K562 (cell line): ENCODE data around the gene MEGF11. TPM values are rescaled to one million over a fixed set of nuclear protein-coding genes. Genes with fewer than 3 reads are reported as not detected.

Experiments used
- ATAC-seq: fragments of 200-7000 bp; cut with Tn5 transposase; 3 replicates; pipeline ENCODE4 v1.9.1; 2020; ENCODE audit warnings: moderate library complexity
- BruUV-seq: library from RNA; stranded (reverse); fragments of 400-500 nt; replicated peaks from 2 replicates; lab custom pipeline; 2021; lab: Mats Ljungman, UMichigan
- CTCF ChIA-PET: fragments of 300-600 bp; formaldehyde crosslinking; extraction: SDS; loops from one replicate; lab custom pipeline; 2021; ENCODE audit warnings: low intra/inter-chr PET ratio; lab: Yijun Ruan, JAX
- POLR2A ChIA-PET: fragments of 300-600, 350-650 bp; sonication (Branson Sonifier 250); formaldehyde crosslinking; extraction: SDS; loops from one replicate; lab custom pipeline; 2021; ENCODE audit warnings: antibody characterized with exemption, inconsistent platforms; lab: Yijun Ruan, JAX
- DNase-seq, 4 experiments: peaks; one replicate each; pipeline versions ENCODE4 v3.0.0 to v3.0.0-alpha.2; 2011 to 2018; ENCODE audit warnings: low spot score in 3 of 4, mixed read lengths in 3 of 4; ENCODE audit errors: extremely low read depth in 1 of 4
- FAIRE-seq: peaks from 2 replicates; lab custom pipeline; 2011; peaks lifted over from hg19 to GRCh38; lab: Jason Lieb, UNC
- H2AFZ ChIP-seq: 2 replicates; pipeline ENCODE4 v1.6.0; 2011; ENCODE audit warnings: low read depth, low read length, control low read depth, inconsistent platforms
- H3K27ac ChIP-seq: fragments of 200-600 bp; 3 replicates; pipeline ENCODE4 v1.8.0; 2011; ENCODE audit warnings: low read depth, mild to moderate bottlenecking, control low read depth, inconsistent platforms, low read length, moderate library complexity, mixed read lengths; ENCODE audit errors: extremely low read depth
- H3K27me3 ChIP-seq, 2 experiments: fragments of 300-600 bp in 1 of 2; 2 replicates in 1 of 2; 3 replicates in 1 of 2; pipeline versions ENCODE4 v1.6.0 to v1.8.0; 2011; ENCODE audit warnings: inconsistent platforms in 2 of 2, low read length in 2 of 2, mild to moderate bottlenecking in 1 of 2, mixed read lengths in 1 of 2, moderate library complexity in 1 of 2; ENCODE audit not compliant: control insufficient read depth in 2 of 2, insufficient read depth in 2 of 2
- H3K36me3 ChIP-seq: fragments of 300-600 bp; 3 replicates; pipeline ENCODE4 v1.8.0; 2011; ENCODE audit warnings: mild to moderate bottlenecking, low read length, inconsistent platforms; ENCODE audit not compliant: control insufficient read depth, insufficient read depth
- H3K4me1 ChIP-seq, 2 experiments: fragments of 200-600 bp in 1 of 2; replicated peaks in 1 of 2; 2 replicates in 1 of 2; 3 replicates in 1 of 2; pipeline versions ENCODE4 v1.5.1 to v1.8.0; 2011; ENCODE audit warnings: inconsistent platforms in 2 of 2, low read length in 2 of 2, mild to moderate bottlenecking in 1 of 2, mixed read lengths in 1 of 2, moderate library complexity in 1 of 2; ENCODE audit not compliant: control insufficient read depth in 2 of 2, insufficient read depth in 2 of 2
- H3K4me2 ChIP-seq: 2 replicates; pipeline ENCODE4 v1.6.1; 2011; ENCODE audit warnings: low read length, control low read depth, inconsistent platforms, mixed read lengths; ENCODE audit not compliant: insufficient read depth
- H3K4me3 ChIP-seq: fragments of 200-600 bp; sonication (generic), shearing (Covaris generic); 2 replicates; pipeline ENCODE4 v1.5.1; 2016; ENCODE audit warnings: control low read depth, inconsistent platforms
- H3K79me2 ChIP-seq: fragments of 200-600 bp; 3 replicates; pipeline ENCODE4 v1.8.0; 2011; ENCODE audit warnings: low read length, inconsistent platforms; ENCODE audit not compliant: control insufficient read depth, insufficient read depth
- H3K9ac ChIP-seq, 2 experiments: 2 replicates each; pipeline versions ENCODE4 v1.6.0 to v1.6.1; 2011; ENCODE audit warnings: low read depth in 2 of 2, low read length in 2 of 2, control low read depth in 1 of 2, inconsistent platforms in 1 of 2, mild to moderate bottlenecking in 1 of 2, mixed read lengths in 1 of 2; ENCODE audit not compliant: insufficient read depth in 1 of 2
- H3K9me1 ChIP-seq: one replicate; pipeline ENCODE4 v1.6.0; 2011; ENCODE audit warnings: inconsistent platforms, mild to moderate bottlenecking, low read length, moderate library complexity; ENCODE audit not compliant: control insufficient read depth, insufficient read depth
- H3K9me3 ChIP-seq: replicated peaks from 2 replicates; pipeline ENCODE4 v1.5.1; 2011; ENCODE audit warnings: low read depth, low read length, inconsistent platforms; ENCODE audit not compliant: control insufficient read depth, insufficient read depth
- H4K20me1 ChIP-seq: replicated peaks from 2 replicates; pipeline ENCODE4 v1.6.1; 2011; ENCODE audit warnings: low read length, inconsistent platforms, mixed read lengths; ENCODE audit not compliant: control insufficient read depth, insufficient read depth
- C11orf30 ChIP-seq: fragments of 450-650 bp; IDR thresholded peaks from 2 replicates; pipeline ENCODE4 v1.6.1; 2016; ENCODE audit warnings: low read depth, mild to moderate bottlenecking
- HMG20A ChIP-seq: fragments of 450-650 bp; formaldehyde crosslinking; conservative IDR thresholded peaks from 2 replicates; pipeline ENCODE4 v1.4.0; 2020; ENCODE audit warnings: mild to moderate bottlenecking, mixed read lengths
- MAFF ChIP-seq: IDR thresholded peaks from 2 replicates; pipeline ENCODE4 v1.6.1; 2012; ENCODE audit warnings: low read length, improper control_type of control experiment
- MAFG ChIP-seq: fragments of 450-650 bp; conservative IDR thresholded peaks from 2 replicates; pipeline ENCODE4 v1.6.1; 2016; ENCODE audit warnings: missing genetic modification characterization, missing compliant biosample characterization
- MAFK ChIP-seq: IDR thresholded peaks from 2 replicates; pipeline ENCODE4 v1.6.1; 2011; ENCODE audit warnings: low read length, improper control_type of control experiment
- MCM5 ChIP-seq: fragments of 450-650 bp; IDR thresholded peaks from 2 replicates; pipeline ENCODE4 v1.6.1; 2016; ENCODE audit warnings: low read depth
- NFE2L1 ChIP-seq: fragments of 450-650 bp; IDR thresholded peaks from 2 replicates; pipeline ENCODE4 v1.6.1; 2016; ENCODE audit warnings: missing genetic modification characterization, low read depth, mild to moderate bottlenecking, missing compliant biosample characterization, moderate library complexity, borderline replicate concordance
- NFXL1 ChIP-seq: fragments of 450-650 bp; formaldehyde crosslinking; IDR thresholded peaks from 2 replicates; pipeline ENCODE4 v1.4.0; 2021; ENCODE audit warnings: mild to moderate bottlenecking
- RAD21 ChIP-seq, 2 experiments: fragments of 250-450 bp in 1 of 2; fragments of 450-650 bp in 1 of 2; sonication (Bioruptor Pico) in 1 of 2; formaldehyde crosslinking in 1 of 2; IDR thresholded peaks in 1 of 2; conservative IDR thresholded peaks in 1 of 2; 2 replicates each; pipeline versions ENCODE4 v1.4.0 to v1.8.0; 2020 to 2022; ENCODE audit warnings: mild to moderate bottlenecking in 2 of 2, moderate library complexity in 1 of 2
- RFX1 ChIP-seq: fragments of 450-650 bp; IDR thresholded peaks from 2 replicates; pipeline ENCODE4 v1.6.1; 2016; ENCODE audit warnings: mild to moderate bottlenecking, moderate library complexity
- RNF2 ChIP-seq: sonication (generic); IDR thresholded peaks from 2 replicates; pipeline ENCODE4 v1.6.1; 2016
- SRSF7 ChIP-seq: fragments of 200-400 bp; formaldehyde crosslinking; optimal IDR thresholded peaks from 2 replicates; pipeline ENCODE3; 2017; ENCODE audit warnings: mild to moderate bottlenecking, low read depth, low read length
- ZNF239 ChIP-seq: fragments of 250-450 bp; sonication (Bioruptor Pico); IDR thresholded peaks from 2 replicates; pipeline ENCODE4 v1.4.0; 2020; ENCODE audit warnings: mild to moderate bottlenecking
- ZNF263 ChIP-seq: sonication (generic); formaldehyde crosslinking; IDR thresholded peaks from 2 replicates; pipeline ENCODE4 v1.8.0; 2022; ENCODE audit warnings: mild to moderate bottlenecking, missing genetic modification reagents, borderline replicate concordance
- ZNF316 ChIP-seq: fragments of 450-650 bp; IDR thresholded peaks from 2 replicates; pipeline ENCODE4 v1.6.1; 2016
- ZNF551 ChIP-seq: fragments of 250-450 bp; sonication (Bioruptor Pico); IDR thresholded peaks from 2 replicates; pipeline ENCODE4 v1.5.0; 2021; ENCODE audit warnings: mild to moderate bottlenecking, moderate library complexity
- WGBS: fragments of 100-300 bp; shearing (Covaris generic); methylation state at CpG from one replicate; pipeline ENCODE4 v1.1.6; 2016; ENCODE audit warnings: low coverage, mixed read lengths; ENCODE audit not compliant: insufficient coverage; ENCODE audit errors: missing lambda C conversion rate; 5-methylcytosine and 5-hydroxymethylcytosine counted together
- in situ Hi-C: fragments of 300-500 bp; cut with MboI; formaldehyde crosslinking; loops from 4 replicates; pipeline ENCODE4 v1.15.0; 2018; ENCODE audit warnings: inconsistent platforms, mixed read lengths
- intact Hi-C: fragments of 100-400 bp; cut with micrococcal nuclease; formaldehyde crosslinking; loops from 2 replicates; pipeline ENCODE4 v1.14.2; 2022
- polyA plus RNA-seq, 8 experiments: library from polyadenylated mRNA; depleted of rRNA in 4 of 8; stranded (reverse) in 5 of 8; unstranded in 3 of 8; fragments of >200 nt; fragmentation: Nextera tagmentation in 2 of 8; fragmentation: Illumina TruSeq in 1 of 8; extraction: Ambion mirVana in 2 of 8; extraction: Trizol in 1 of 8; gene quantifications; 2 replicates each; pipeline versions ENCODE4 v1.2.1 to v1.2.3, GENCODE V29; 2011 to 2014; ENCODE audit warnings: inconsistent platforms in 1 of 8, missing spikeins in 1 of 8
- total RNA-seq, 7 experiments: library from RNA; depleted of rRNA in 6 of 7; stranded (reverse); fragments of >200 nt in 6 of 7; fragmentation: Illumina TruSeq in 2 of 7; extraction: Trizol in 2 of 7; gene quantifications; 2 replicates each; pipeline versions ENCODE4 v1.2.1 to v1.2.3, GENCODE V29; 2011 to 2021; ENCODE audit warnings: low replicate concordance in 1 of 7
- TF ChIP-seq, protein P1 (sequence below): fragments of 450-650 bp; IDR thresholded peaks from 2 replicates; pipeline ENCODE4 v1.6.1; 2016; ENCODE audit warnings: antibody characterized with exemption
- TF ChIP-seq, protein P2 (sequence below): sonication (generic); formaldehyde crosslinking; IDR thresholded peaks from 2 replicates; pipeline ENCODE4 v1.8.0; 2022; ENCODE audit warnings: missing genetic modification reagents, mild to moderate bottlenecking, borderline replicate concordance

MEGF11 gene
- total and polyA plus RNA-seq, 9 of the 15 experiments (the other 6 are each of a cell fraction or from before 2014, with no cell fraction given) = 0.06 to 0.23 (median 0.20) TPM; not detected in 6

DNA sequence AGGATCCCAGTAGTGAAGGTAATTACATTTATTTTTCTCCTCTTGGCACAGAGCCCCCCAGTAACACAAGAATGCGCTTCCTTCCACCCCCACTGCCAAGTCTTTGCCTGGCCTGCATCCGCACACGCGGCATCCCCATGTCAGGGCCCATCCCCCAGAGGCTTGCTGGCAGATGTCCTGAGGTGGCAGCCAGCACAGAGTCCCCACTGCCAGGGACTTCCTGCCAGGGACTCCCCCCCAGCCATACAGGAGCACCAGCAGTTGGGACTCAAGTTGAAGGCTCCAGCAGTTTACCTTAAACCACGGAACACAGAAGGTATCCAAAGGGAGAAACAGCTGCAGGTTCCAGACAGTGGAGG, 41.0 kb downstream of the MEGF11 start (continued):
- TF ChIP-seq MAFK = no peak

DNA sequence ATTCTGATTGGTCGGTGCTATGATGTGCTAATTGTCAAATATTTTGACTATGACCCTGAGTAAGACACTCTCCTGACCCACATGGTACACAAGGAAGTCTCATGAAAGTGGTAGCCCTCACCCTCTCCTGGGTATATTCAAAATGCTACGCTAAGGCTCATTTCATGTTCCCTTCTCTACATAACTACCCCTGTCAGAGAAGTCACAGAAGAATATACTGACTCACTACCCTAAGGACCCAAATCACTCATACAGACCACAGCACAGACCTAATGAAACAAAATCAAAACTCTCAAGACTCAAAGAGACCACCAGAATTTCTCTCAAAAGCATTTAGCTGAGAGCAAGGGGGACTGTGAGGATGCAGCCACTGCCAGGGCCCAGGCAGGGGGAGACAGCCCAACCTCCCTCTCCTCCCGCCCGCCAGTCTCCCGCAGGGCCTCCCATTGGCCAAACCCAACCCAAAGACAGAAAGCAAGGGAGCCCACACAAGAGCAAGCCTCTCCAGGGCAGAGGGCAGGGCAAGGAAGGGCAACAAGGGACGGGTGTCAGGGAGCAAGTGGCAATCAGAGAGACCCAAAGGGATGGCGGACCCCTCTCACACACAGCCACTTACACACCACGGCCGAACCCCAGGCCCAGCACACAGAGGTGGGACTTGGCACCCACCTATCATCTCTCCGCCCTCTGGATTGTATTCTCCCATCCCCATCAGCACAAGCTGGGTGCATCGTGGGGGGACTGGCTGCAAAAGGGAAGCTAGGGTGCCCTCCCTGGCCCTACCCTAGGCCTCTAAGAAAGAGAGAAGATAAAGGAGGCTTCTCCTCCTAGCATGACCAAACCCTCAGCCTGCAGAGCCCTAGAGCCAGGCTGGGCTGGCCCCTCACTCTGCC, 41.6 kb downstream of the MEGF11 start:
- 20% methylated on average over 10 of the region's 11 CpGs for WGBS
- Histone ChIP-seq H3K9ac (no peak overlapping the region), H3K9me3 (no peaks in the 10 kb centered on the region), H3K4me1 (peaks cover 2 to 3% of the 10 kb centered on the region in 2 experiments; a peak in 2 of 5 replicates), H4K20me1 (no peaks in the 10 kb centered on the region), H3K27me3 (peaks cover 9 to 52% of the 10 kb centered on the region in 2 experiments; a peak in 4 of 5 replicates), H2AFZ (no peak overlapping the region), H3K36me3 (no peaks in the 10 kb centered on the region), H3K27ac (no peak overlapping the region), H3K79me2 (no peaks in the 10 kb centered on the region), H3K4me2 (no peak overlapping the region), H3K4me3 (no peak overlapping the region), H3K9me1 (no peaks in the 10 kb centered on the region)
- in situ Hi-C loops (no loop called here), intact Hi-C loops (no loop called here)
- ATAC-seq (no peak), FAIRE-seq (no peak), DNase-seq (no peak)
- ChIA-PET POLR2A (interaction anchor here (0.5 to 1.3 kb wide), 2 partner anchors 26 to 267 kb away, joined by 3 read pairs; no protein-coding TSS in a partner anchor), CTCF (no interaction called here)
- BruUV-seq = no TSS peak
- TF ChIP-seq ZNF263 (CRISPR knock-in tag) (no peak), NFXL1 (CRISPR knock-in tag) (no peak), RFX1 (no peak), MAFG (tag) (peak; percentile 88), NFE2L1 (tag) (peak; percentile 36; the same call in 1 of the 2 replicates), C11orf30 (peak; percentile 82), SRSF7 (no peak), ZNF316 (peak; percentile 84), ZNF239 (CRISPR knock-in tag) (no peak), MCM5 (no peak), ZNF551 (CRISPR knock-in tag) (no peak), HMG20A (CRISPR knock-in tag) (no peak), RNF2 (no peak), MAFF (peak; percentile 57; the same call in 1 of the 2 replicates), RAD21 (CRISPR knock-in tag; conservative IDR thresholded peaks at IDR 0.05 in 1 of 2, IDR thresholded peaks at IDR 0.05 in 1 of 2) (no peak)
- TF ChIP-seq, protein P1, sequence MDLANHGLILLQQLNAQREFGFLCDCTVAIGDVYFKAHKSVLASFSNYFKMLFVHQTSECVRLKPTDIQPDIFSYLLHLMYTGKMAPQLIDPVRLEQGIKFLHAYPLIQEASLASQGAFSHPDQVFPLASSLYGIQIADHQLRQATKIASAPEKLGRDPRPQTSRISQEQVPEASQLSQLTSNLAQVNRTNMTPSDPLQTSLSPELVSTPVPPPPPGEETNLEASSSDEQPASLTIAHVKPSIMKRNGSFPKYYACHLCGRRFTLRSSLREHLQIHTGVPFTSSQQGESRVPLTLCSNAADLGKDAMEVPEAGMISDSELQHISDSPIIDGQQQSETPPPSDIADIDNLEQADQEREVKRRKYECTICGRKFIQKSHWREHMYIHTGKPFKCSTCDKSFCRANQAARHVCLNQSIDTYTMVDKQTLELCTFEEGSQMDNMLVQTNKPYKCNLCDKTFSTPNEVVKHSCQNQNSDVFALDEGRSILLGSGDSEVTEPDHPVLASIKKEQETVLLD = no peak
- TF ChIP-seq, protein P2, sequence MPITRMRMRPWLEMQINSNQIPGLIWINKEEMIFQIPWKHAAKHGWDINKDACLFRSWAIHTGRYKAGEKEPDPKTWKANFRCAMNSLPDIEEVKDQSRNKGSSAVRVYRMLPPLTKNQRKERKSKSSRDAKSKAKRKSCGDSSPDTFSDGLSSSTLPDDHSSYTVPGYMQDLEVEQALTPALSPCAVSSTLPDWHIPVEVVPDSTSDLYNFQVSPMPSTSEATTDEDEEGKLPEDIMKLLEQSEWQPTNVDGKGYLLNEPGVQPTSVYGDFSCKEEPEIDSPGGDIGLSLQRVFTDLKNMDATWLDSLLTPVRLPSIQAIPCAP (CRISPR knock-in tag) = no peak
